NCI-H460 (cell line): Measurements from ENCODE around the gene SRL. TPM values are rescaled to one million over a fixed set of nuclear protein-coding genes. Genes with fewer than 3 reads are reported as not detected.
"Not testable (repeated sequence)": the region's sequence is repeated elsewhere in the genome, so short reads cannot be mapped to it uniquely, and the experiment has no call there.

ENCODE experiments used
- DNase-seq: peaks from one replicate; pipeline ENCODE4 v3.0.0-alpha.2; 2016; ENCODE audit warnings: low read depth; ENCODE audit errors: extremely low read depth
- total RNA-seq: library from RNA; depleted of rRNA; stranded (reverse); fragments of >200 nt; shearing (Covaris generic); gene quantifications from 2 replicates; pipeline ENCODE4 v1.2.3, GENCODE V29; 2014

Gene SRL
- total RNA-seq, 1 experiment from 2014 or later: not detected

- DNase-seq: no peak
Observed at GRCh38 chr16:4261557-4262172, 19.8 kb upstream of the SRL start.

GRCh38 chr16:4260360-4260759 is 18.5 kb upstream of the SRL start:
- DNase-seq: no peak

GRCh38 chr16:4257646-4258556 is 16.0 kb upstream of the SRL start:
- no peak for DNase-seq

GRCh38 chr16:4253394-4254150 is 11.7 kb upstream of the SRL start:
- DNase-seq: peak; percentile 99

- not testable (repeated sequence) for DNase-seq
Observed at GRCh38 chr16:4253012-4253393, 11.1 kb upstream of the SRL start.

GRCh38 chr16:4249530-4250308 is 7.8 kb upstream of the SRL start:
- no peak for DNase-seq

GRCh38 chr16:4247460-4247784 is 5.5 kb upstream of the SRL start:
- DNase-seq: no peak

- no peak for DNase-seq
Observed at GRCh38 chr16:4246777-4247459, 5.0 kb upstream of the SRL start.

- no peak for DNase-seq
Observed at GRCh38 chr16:4245077-4245791, 3.4 kb upstream of the SRL start.

GRCh38 chr16:4244254-4245076 is 2.6 kb upstream of the SRL start:
- DNase-seq: peak; percentile 59

- DNase-seq: no peak
Observed at GRCh38 chr16:4241258-4241927, 487 bp downstream of the SRL start.

GRCh38 chr16:4240624-4241023 is 1.3 kb downstream of the SRL start:
- no peak for DNase-seq

- DNase-seq: no peak
Observed at GRCh38 chr16:4239682-4240175, 2.2 kb downstream of the SRL start.

GRCh38 chr16:4239020-4239419 is 2.9 kb downstream of the SRL start:
- no peak for DNase-seq

GRCh38 chr16:4233431-4233830 is 8.4 kb downstream of the SRL start:
- DNase-seq: no peak

GRCh38 chr16:4232541-4233386 is 9.1 kb downstream of the SRL start:
- DNase-seq: no peak

GRCh38 chr16:4231886-4232285 is 10.0 kb downstream of the SRL start:
- DNase-seq: no peak
